HG03565 (cell line): Measurements from ENCODE around the gene ARHGEF1.
"Not testable (repeated sequence)": the region's sequence is repeated elsewhere in the genome, so short reads cannot be mapped to it uniquely, and the experiment has no call there.

Experiments
- ATAC-seq: cut with Tn5 transposase; IDR thresholded peaks from one replicate; pipeline ENCODE4 v1.9.1; 2021; ENCODE audit warnings: mild to moderate bottlenecking, moderate library complexity; ENCODE audit not compliant: unreplicated experiment

The ARHGEF1 gene

DNA sequence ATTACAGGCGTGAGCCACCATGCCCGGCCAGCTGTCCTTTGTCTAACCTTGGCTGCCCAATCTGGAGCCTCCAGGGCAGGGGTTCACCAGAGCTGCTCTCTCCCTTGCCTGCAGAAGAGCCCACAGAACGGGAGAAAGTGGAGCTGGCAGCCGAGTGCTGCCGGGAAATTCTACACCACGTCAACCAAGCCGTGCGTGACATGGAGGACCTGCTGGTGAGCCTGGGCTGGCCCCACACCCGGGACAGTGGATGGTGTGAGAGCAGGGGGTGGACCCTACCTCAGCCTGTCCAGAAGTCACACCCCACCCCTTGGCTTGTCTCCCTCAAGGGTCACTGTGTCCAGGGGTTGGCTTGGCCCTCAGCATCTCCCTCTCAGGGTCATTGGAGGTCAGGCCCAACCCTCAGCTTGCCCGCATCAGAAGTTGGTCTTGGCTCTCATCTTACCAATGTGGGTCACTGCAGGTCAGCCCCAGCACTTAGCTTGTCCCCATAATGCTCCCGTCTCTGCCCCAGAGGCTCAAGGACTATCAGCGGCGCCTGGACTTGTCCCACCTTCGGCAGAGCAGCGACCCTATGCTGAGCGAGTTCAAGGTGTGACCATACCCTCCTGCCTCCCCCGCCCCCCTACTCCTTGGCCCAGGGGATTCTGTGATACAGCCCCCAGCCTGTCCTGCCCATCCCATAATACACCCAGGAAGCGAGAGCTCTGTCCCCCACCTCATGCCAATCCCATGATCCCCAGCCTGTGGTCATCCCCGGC lies 20.4 kb downstream of the ARHGEF1 start:
- no peak for ATAC-seq

DNA sequence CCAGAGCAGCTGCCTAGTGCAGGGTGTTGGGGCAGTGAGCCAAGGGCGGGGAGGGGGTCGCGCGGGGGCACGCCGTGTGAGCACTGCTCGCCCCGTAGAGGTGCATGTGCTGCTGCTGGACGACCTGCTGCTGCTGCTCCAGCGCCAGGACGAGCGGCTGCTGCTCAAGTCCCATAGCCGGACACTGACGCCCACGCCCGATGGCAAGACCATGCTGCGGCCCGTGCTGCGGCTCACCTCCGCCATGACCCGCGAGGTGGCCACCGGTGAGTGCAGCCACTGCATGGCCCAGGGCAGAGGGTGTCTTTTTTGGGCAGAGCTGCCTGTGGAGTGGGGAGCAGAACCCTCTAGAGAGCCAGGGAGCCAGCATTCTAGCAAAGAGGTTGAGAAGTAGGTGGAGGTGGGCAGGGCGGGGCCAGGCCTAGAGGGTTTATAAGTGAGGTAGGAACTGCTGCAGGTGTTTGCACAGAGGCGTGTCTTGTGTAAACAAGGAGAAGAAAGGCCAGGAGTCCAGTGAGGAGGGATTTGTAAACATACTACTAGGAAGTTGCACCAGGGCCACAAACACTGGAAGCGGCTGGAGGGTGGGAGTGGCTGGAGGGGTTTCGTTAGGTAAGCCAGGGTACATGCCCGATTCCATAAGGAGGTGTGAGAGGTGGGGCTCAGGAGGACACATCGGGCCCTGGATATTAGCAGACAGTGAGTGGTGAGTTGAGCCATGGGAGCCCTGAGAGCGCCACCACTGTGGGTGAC lies 21.3 kb downstream of the ARHGEF1 start:
- no peak for ATAC-seq

DNA sequence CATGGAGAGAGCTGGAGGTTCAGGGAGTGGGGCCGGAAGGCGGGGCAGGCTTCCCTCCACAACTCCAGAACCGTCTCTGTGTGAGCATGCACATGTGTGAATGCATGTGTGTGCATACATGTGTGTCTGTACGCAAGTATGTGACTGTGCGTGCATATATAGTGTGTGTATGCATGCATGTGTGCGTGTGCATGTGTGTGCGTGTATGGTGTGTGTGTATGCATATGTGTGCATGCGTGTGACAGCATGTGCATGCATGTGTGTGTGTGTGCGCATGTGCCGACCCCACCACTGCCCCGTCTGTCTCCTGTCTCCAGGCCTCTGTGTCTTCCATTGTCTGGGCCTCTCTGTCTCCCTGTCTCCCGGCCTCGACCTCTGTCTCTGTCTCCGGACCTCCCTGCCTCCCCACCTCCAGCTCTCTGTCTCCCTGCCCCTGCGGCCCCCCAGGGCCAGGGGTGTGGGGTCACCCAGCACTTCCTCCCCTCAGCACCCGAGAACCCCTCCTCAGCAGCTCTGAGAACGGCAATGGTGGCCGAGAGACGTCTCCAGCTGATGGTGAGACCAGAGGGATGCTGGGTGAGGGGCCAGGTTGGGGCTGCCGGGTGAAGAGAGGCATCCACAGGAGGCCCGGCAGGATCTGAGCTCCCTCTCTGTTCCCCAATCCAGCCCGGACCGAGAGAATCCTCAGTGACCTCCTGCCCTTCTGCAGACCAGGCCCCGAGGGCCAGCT lies 22.5 kb downstream of the ARHGEF1 start:
- no peak for ATAC-seq

GRCh38 chr19:41906271-41906670 lies 23.3 kb downstream of the ARHGEF1 start:
- ATAC-seq: no peak

DNA sequence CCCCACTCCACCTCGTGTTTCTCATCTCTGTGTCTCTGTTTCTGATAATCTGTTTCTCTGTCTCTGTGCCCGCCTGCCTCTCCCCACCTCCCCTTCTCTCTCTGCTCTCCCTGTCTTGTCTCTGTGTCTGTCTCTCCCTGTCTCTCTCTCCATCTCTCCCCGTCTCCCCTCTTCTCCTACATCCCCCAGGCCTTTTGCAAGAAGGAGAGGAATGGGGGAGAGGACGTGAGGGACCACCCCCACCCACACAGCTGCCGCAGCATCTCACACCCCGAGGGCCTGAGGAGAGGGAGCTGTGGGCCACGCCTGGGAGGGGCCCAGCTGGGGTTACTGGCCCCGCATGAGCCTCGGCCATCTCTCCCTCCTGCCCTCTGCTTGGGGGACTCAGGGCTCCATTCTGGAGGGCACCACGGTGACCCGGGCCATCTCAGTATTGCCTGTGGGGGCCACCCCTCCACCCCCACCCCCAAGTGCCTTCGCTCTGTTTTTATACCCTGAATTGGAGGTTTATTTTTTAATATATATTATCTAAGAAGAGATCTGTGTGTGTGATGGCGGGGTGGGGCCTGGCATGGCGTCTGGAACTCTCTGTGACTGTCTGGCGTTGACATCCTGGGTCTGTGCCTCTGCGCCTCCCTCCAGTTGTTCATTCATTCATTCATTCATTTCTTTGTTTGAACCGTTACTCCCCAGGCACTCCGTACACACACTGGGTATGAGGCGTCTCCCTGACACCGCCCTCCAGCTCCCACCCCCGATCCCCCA lies 24.1 kb downstream of the ARHGEF1 start:
- no peak for ATAC-seq

GRCh38 chr19:41907994-41908615 lies 25.1 kb downstream of the ARHGEF1 start:
- ATAC-seq: no peak

GRCh38 chr19:41908724-41909464 lies 25.9 kb downstream of the ARHGEF1 start:
- no peak for ATAC-seq

- no peak for ATAC-seq
These were observed 26.7 kb downstream of the ARHGEF1 start for GRCh38 chr19:41909706-41910105.

DNA sequence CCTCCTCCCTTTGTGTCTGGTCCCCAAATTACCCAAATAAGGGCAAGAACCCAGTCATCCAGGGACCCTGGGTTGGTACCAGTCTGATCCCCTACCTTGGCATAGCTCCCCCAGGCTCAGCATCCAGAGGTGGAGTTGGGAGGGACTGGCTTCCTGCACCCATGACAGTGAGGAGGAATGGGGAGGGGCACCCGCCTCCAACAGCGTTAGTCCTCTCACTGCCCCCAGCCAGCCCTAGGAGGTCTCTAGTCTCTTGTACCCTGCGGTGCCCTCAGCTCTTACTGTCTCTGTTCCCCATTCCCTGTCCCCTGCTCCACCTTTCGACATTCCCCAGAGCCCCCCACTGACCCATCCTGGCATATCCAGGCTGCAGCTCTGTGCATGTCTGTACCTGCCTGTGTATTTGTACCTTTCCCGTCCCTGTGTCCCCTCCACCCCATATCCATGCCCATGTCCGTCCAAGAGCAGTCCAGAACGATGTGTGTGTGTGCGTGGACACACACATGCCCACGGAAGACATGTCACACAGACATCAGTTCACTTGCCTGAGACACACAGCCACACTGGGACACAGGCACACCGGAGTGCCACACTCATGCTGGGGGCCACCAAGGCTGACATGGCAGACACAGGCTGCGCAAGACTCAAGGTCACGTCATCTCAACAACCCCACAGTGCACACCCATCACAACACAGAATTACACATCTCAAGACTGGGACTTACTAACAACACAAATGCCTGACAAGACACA lies 27.4 kb downstream of the ARHGEF1 start:
- no peak for ATAC-seq

- no peak for ATAC-seq
These were observed 28.3 kb downstream of the ARHGEF1 start for GRCh38 chr19:41910992-41911888.

DNA sequence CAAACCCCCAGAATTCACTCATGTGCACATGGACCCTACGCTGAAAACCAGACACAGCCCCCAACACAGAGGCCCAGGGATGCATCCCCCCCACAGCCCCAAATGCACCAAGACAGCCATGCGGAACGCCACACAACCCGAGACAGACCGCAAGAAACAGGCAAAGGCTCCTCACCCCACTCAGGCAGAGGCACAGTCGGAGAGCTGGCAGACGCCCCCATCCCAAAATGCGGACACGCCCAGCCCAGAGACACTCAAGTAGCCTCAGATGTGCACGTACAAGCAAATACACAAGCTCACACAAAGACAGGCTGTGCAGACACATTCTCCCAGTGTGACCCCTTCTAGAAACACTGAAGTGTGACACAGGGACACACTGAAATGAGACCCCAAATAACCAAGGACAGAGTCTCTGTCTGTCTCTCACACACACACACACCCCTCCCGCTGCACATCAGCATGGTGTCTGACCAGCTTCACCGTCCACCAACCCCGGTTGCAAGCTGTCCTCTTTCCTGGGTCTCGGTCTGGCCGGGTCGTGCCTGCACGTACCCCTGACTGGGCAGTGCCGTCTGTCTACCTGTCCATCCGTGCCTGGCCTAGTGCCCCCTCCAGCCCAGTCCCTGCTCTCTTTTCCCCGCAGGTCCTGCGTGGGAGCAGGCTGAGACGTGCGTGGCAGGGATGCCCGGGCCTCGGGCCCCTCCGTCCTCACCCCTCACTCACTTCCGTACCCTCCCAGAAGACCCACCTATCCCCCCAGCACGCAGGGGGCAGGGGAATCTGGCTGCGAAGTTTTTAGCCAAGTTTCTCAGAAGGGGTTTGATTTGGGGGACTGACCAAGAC lies 29.1 kb downstream of the ARHGEF1 start:
- no peak for ATAC-seq

DNA sequence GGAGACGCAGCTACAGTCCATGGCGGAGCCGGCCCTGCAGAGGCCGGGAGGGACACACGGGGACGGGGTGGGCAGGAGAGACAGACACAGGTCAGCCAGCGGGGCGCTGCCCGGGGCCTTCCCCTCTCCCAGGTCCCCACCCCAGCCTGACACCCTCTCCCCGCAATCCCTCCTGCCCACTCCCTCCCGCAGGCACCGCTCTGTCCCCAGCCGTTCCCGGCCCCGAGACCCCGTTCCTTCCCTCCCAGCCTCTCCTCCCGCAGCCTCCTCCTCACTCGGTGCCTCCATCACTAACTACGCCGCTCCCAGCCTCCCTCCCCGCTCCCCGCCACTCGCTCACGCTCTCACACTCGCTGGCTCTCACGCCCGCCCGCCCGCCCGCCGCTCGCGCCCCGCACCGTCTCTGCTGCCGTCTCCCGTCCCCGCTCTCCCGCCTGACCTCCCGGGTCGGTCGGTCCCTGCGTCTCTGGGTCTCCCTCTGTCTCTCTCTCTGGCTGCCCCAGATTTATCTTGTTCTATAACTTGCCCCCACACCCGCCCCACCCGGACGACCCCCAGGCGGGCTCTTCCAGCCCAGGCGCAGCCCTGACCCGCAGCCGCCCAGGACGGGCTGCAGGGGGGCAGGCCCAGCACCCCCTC lies 30.0 kb downstream of the ARHGEF1 start:
- no peak for ATAC-seq

DNA sequence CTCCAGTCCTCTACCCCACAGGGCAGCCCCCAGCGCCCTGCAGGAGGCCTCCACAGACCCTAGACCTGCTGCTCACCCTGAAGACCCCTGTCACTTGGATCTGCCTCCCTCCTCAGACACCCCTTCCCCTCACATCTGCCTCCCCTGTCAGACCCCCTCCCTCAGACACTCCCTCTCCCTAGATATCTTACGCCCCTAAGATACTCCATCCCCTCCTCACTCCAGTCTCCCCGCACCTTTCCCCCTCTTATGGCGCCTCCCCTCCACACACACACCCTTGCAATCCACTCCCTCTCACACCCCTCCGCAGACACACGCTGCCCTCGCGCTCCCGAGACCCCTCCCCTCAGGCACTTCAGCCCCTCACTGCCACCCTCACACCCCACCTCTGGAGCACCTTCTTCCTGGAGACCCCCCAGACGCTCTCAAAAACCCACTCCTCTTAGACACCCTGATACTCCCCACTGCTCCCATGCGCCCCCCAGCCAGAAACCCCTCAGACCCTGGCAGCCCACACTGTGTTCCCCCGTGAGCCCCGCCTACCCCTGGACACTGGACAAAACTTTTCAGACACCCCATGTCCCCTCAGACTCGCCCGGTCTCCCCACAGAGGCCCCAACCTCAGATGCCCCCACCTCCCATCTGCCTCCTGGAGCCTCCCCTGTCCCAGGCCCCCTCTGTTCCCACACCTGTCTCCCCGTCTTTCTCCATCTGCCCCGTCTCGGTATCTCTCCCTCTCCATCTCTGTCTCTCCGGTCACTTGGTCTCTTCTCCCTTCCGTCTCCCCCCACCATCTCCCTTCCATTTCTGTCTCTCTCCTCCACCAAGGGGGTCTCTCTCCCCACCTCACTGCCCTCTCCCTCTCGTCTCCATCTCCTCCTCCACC lies 30.8 kb downstream of the ARHGEF1 start:
- ATAC-seq: no peak

GRCh38 chr19:41914424-41914834 lies 31.4 kb downstream of the ARHGEF1 start:
- ATAC-seq: not testable (repeated sequence)

DNA sequence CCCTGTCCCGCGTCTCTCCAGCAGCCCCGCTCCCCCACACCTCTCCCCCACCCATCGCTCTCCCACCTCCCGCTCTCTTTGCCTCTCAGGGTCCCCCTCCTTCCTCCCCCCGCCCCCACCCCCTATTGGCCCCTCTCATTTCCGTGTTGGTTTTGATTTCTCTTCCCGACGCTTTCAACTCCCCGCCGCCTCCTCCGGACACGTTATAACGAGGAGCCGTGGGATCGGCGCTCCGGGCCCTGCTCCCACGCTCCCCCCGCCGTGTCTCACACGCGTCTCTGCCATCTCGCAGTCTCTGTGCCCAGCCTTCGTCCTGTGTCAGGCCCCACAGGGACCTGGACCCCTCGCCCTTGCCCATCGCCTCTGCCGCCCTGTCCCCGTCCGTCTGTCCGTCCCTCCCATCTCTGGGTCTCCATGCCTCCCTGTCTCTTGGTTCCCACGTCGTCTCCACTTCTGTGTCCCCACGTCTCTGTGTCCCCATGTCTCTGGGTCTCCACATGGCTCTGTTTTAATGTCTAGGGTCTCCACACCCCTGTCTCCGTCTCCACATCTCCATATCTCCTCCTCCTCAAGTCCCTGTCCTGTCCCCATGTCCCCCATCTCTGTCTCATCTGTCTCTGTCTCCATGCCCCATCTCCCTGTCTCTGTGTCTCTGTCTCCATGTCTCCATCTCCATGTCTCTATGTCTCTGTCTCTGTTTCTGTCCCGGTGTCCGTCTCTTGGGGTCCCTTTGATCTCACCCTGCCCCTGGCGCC lies 32.2 kb downstream of the ARHGEF1 start:
- ATAC-seq: no peak
